OCI-LY1 (cell line): ENCODE measurements around the gene LTBP1.
"Not testable (repeated sequence)": the region's sequence is repeated elsewhere in the genome, so short reads cannot be mapped to it uniquely, and the experiment has no call there.

ENCODE experiments used
- H2AFZ ChIP-seq: fragments of 200-600 bp; sonication (generic), shearing (Covaris generic); 2 replicates; pipeline ENCODE4 v1.6.0; 2014; ENCODE audit warnings: antibody characterized with exemption, mild to moderate bottlenecking, low read length
- H3F3A ChIP-seq: fragments of 200-600 bp; sonication (generic), shearing (Covaris generic); 2 replicates; pipeline ENCODE4 v1.6.0; 2014; ENCODE audit warnings: mild to moderate bottlenecking, antibody characterized with exemption, low read length, moderate library complexity; ENCODE audit not compliant: insufficient read depth
- H3K27ac ChIP-seq: fragments of 200-600 bp; sonication (generic); 2 replicates; pipeline ENCODE4 v1.5.1; 2014; ENCODE audit warnings: low read length, mixed run types, mild to moderate bottlenecking, low read depth; ENCODE audit not compliant: poor library complexity, severe bottlenecking
- H3K27me3 ChIP-seq: fragments of 200-600 bp; sonication (generic); 2 replicates; pipeline ENCODE4 v1.6.0; 2014; ENCODE audit warnings: antibody characterized with exemption, mild to moderate bottlenecking, low read length, moderate library complexity; ENCODE audit not compliant: insufficient read depth
- H3K36me3 ChIP-seq: fragments of 200-600 bp; sonication (generic); 2 replicates; pipeline ENCODE4 v1.6.1; 2014; ENCODE audit warnings: mild to moderate bottlenecking, antibody characterized with exemption, low read length, moderate library complexity, mixed read lengths; ENCODE audit not compliant: insufficient read depth
- H3K4me1 ChIP-seq: fragments of 200-600 bp; sonication (generic); 2 replicates; pipeline ENCODE4 v1.5.1; 2014; ENCODE audit warnings: mild to moderate bottlenecking, low read length, moderate library complexity; ENCODE audit not compliant: insufficient read depth, severe bottlenecking
- H3K4me2 ChIP-seq: fragments of 200-600 bp; sonication (generic), shearing (Covaris generic); 2 replicates; pipeline ENCODE4 v1.6.1; 2014; ENCODE audit warnings: low read length
- H3K4me3 ChIP-seq: fragments of 200-600 bp; sonication (generic); 2 replicates; pipeline ENCODE4 v1.5.1; 2014; ENCODE audit warnings: low read length, low read depth, mild to moderate bottlenecking, mixed read lengths; ENCODE audit not compliant: poor library complexity, severe bottlenecking
- H3K79me2 ChIP-seq: fragments of 200-600 bp; shearing (Covaris generic); 2 replicates; pipeline ENCODE4 v1.6.1; 2016; ENCODE audit warnings: mixed run types, low read length, mixed read lengths; ENCODE audit not compliant: insufficient read depth
- H3K9ac ChIP-seq: fragments of 200-600 bp; sonication (generic), shearing (Covaris generic); 2 replicates; pipeline ENCODE4 v1.6.1; 2014; ENCODE audit warnings: mild to moderate bottlenecking, low read length, mixed read lengths
- H3K9me2 ChIP-seq: fragments of 200-600 bp; sonication (generic), shearing (Covaris generic); 2 replicates; pipeline ENCODE4 v1.6.1; 2014; ENCODE audit warnings: low read depth, mild to moderate bottlenecking, low read length, mixed read lengths
- H3K9me3 ChIP-seq: fragments of 200-600 bp; shearing (Covaris generic); 2 replicates; pipeline ENCODE4 v1.6.1; 2014; ENCODE audit warnings: low read length, mixed read lengths
- H4K20me1 ChIP-seq: fragments of 200-600 bp; sonication (generic), shearing (Covaris generic); 2 replicates; pipeline ENCODE4 v1.6.0; 2016; ENCODE audit warnings: mild to moderate bottlenecking, low read length; ENCODE audit not compliant: insufficient read depth
- EZH2 ChIP-seq: fragments of 200-600 bp; sonication (generic), shearing (Covaris generic); IDR thresholded peaks from 2 replicates; pipeline ENCODE4 v1.8.0; 2017; ENCODE audit warnings: borderline replicate concordance, mixed run types, mild to moderate bottlenecking, antibody characterized with exemption, low read length, moderate library complexity, mixed read lengths
- TF ChIP-seq, protein P1 (sequence below): fragments of 200-600 bp; sonication (generic), shearing (Covaris generic); IDR thresholded peaks from 2 replicates; pipeline ENCODE4 v1.5.1; 2017; ENCODE audit warnings: mild to moderate bottlenecking, antibody characterized with exemption, low read length, moderate library complexity, mixed read lengths

The LTBP1 gene

GRCh38 chr2:32963941-32964340, 17.2 kb downstream of the LTBP1 start:
- H3K9ac ChIP-seq: no peak overlapping the region
- H3K27me3 ChIP-seq: no peaks in the 10 kb centered on the region
- H3K79me2 ChIP-seq: peaks cover 93% of the 10 kb centered on the region
- H3K4me3 ChIP-seq: no peak overlapping the region
- H3K4me2 ChIP-seq: no peak overlapping the region
- H3K4me1 ChIP-seq: peaks cover 13% of the 10 kb centered on the region
- H3K36me3 ChIP-seq: peaks cover 72% of the 10 kb centered on the region
- H3K27ac ChIP-seq: no peak overlapping the region
- H4K20me1 ChIP-seq: no peaks in the 10 kb centered on the region
- no peaks in the 10 kb centered on the region for H3K9me2 ChIP-seq
- H3K9me3 ChIP-seq: peaks cover 2% of the 10 kb centered on the region; the same call in 1 of the 2 replicates
- TF ChIP-seq, protein P1, sequence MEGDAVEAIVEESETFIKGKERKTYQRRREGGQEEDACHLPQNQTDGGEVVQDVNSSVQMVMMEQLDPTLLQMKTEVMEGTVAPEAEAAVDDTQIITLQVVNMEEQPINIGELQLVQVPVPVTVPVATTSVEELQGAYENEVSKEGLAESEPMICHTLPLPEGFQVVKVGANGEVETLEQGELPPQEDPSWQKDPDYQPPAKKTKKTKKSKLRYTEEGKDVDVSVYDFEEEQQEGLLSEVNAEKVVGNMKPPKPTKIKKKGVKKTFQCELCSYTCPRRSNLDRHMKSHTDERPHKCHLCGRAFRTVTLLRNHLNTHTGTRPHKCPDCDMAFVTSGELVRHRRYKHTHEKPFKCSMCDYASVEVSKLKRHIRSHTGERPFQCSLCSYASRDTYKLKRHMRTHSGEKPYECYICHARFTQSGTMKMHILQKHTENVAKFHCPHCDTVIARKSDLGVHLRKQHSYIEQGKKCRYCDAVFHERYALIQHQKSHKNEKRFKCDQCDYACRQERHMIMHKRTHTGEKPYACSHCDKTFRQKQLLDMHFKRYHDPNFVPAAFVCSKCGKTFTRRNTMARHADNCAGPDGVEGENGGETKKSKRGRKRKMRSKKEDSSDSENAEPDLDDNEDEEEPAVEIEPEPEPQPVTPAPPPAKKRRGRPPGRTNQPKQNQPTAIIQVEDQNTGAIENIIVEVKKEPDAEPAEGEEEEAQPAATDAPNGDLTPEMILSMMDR: no peak
- no peak for TF ChIP-seq EZH2
- H3F3A ChIP-seq: 0 out of 2 replicates have a peak, but pooled peaks cover 4% of the 10 kb centered on the region
- H2AFZ ChIP-seq: no peak overlapping the region

DNA sequence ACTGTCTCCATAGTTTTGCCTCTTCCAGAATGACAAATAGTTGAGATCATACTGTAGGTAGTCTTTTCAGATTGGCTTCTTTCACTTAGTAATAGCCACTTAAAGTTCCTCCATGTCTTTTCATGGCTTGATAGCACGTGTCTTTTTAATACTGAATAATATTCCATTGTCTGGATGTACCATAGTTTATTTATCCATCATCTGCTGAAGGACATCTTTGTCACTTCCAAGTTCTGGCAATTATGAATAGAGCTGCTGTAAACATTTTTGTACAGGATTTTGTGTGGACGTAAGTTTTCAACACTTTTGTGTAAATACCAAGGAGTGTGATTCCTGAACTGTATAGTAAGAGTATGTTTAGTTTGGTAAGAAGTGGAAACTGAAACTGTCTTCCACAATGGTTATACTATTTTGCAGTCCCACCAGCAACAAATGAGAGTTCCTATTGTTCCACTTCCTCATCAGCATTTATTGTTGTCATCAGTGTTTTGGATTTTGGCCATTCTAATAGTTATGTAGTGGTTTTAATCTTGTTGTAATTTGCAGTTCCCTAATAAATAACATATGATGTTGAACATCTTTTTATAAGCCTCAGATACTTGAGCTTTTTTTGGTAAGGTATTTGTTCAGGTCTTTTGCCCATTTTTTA, 18.9 kb downstream of the LTBP1 start:
- no peaks in the 10 kb centered on the region for H4K20me1 ChIP-seq
- H3K27me3 ChIP-seq: no peaks in the 10 kb centered on the region
- H3K9me3 ChIP-seq: peaks cover 5% of the 10 kb centered on the region
- H3K9me2 ChIP-seq: no peaks in the 10 kb centered on the region
- H3F3A ChIP-seq: 0 out of 2 replicates have a peak, but pooled peaks cover 4% of the 10 kb centered on the region
- peaks cover 13% of the 10 kb centered on the region for H3K4me1 ChIP-seq
- TF ChIP-seq, protein P1: no peak
- TF ChIP-seq EZH2: no peak
- H3K36me3 ChIP-seq: peaks cover 63% of the 10 kb centered on the region
- no peak overlapping the region for H3K27ac ChIP-seq
- no peak overlapping the region for H3K9ac ChIP-seq
- no peak overlapping the region for H3K4me3 ChIP-seq
- peaks cover 95% of the 10 kb centered on the region for H3K79me2 ChIP-seq
- H2AFZ ChIP-seq: no peak overlapping the region
- H3K4me2 ChIP-seq: no peak overlapping the region; the same call in 1 of the 2 replicates

DNA sequence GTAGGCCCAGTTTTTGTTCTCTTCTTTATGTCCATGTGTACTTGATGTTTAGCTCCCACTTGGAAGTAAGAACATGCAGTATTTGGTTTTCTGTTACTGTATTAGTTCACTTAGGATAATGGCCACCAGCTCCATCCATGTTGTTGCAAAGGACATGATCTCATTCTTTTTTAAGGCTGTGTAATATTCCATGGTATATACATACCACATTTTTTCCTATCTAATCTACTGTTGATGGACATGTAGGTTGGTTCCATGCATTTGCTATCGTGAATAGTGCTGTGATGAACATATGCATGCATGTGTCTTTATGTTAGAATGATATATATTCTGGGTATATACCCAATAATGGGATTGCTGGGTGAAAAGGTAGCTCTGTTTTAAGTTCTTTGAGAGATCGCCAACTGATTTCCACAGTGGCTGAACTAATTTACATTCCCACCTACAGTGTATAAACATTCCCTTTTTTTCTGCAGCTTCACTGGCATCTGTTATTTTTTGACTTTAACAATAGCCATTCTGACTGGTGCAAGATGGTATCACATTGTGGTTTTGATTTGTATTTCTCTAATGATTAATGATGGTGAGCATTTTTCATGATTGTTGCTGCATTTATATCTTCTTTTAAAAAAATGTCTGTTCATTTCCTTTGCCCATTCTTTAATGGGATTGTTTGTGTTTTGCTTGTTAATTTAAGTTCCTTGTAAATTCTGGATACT, 22.9 kb downstream of the LTBP1 start:
- Histone ChIP-seq H2AFZ (no peak overlapping the region), H3K4me2 (no peak overlapping the region), H3K9ac (no peak overlapping the region), H4K20me1 (no peaks in the 10 kb centered on the region), H3K27me3 (no peaks in the 10 kb centered on the region), H3F3A (0 out of 2 replicates have a peak, but pooled peaks cover 4% of the 10 kb centered on the region), H3K79me2 (peaks cover 97% of the 10 kb centered on the region), H3K4me1 (peaks cover 13% of the 10 kb centered on the region), H3K36me3 (peaks cover 66% of the 10 kb centered on the region), H3K9me3 (peaks cover 18% of the 10 kb centered on the region), H3K4me3 (no peak overlapping the region), H3K27ac (no peak overlapping the region), H3K9me2 (no peaks in the 10 kb centered on the region)
- TF ChIP-seq, protein P1: no peak
- no peak for TF ChIP-seq EZH2

- not testable (repeated sequence) for H3K27ac ChIP-seq, H3K9me2 ChIP-seq, H3K27me3 ChIP-seq, H3K4me2 ChIP-seq, H2AFZ ChIP-seq, H4K20me1 ChIP-seq, H3F3A ChIP-seq, H3K4me1 ChIP-seq, H3K4me3 ChIP-seq, H3K9ac ChIP-seq
- H3K36me3 ChIP-seq: peaks cover 58% of the 10 kb centered on the region
- H3K9me3 ChIP-seq: peaks cover 29% of the 10 kb centered on the region
- peaks cover 98% of the 10 kb centered on the region for H3K79me2 ChIP-seq
Observed at GRCh38 chr2:32973772-32974171, 27.0 kb downstream of the LTBP1 start.
